PC-3 (cell line): ENCODE results near the gene RPLP2. TPM values are rescaled to one million over a fixed set of nuclear protein-coding genes. Genes with fewer than 3 reads are reported as not detected.

Experiments used
- ATAC-seq: fragments of 200-7000 bp; cut with Tn5 transposase; 2 replicates; pipeline ENCODE4 v1.9.1; 2020; ENCODE audit warnings: mild to moderate bottlenecking, moderate library complexity
- BruUV-seq: library from RNA; stranded (reverse); fragments of 400-500 nt; replicated peaks from 2 replicates; lab custom pipeline; 2021; lab: Mats Ljungman, UMichigan
- CTCF ChIA-PET: fragments of 300-600 bp; sonication (Branson Sonifier 250); formaldehyde crosslinking; loops from one replicate; lab custom pipeline; 2022; ENCODE audit warnings: antibody characterized with exemption; lab: Charles Lee
- POLR2A ChIA-PET: fragments of 300-600 bp; sonication (Branson Sonifier 250); formaldehyde crosslinking; loops from one replicate; lab custom pipeline; 2022; ENCODE audit warnings: antibody characterized with exemption; ENCODE audit not compliant: unreplicated experiment; lab: Charles Lee
- DNase-seq: peaks from one replicate; pipeline ENCODE4 v3.0.0-alpha.2; 2015
- H2AFZ ChIP-seq: fragments of 300-600 bp; sonication (generic); 2 replicates; pipeline ENCODE4 v1.6.0; 2016; ENCODE audit warnings: antibody characterized with exemption, low read length
- H3F3A ChIP-seq: fragments of 300-600 bp; sonication (generic); one replicate; pipeline ENCODE4 v1.6.0; 2017; ENCODE audit warnings: antibody characterized with exemption, low read length, control low read depth, mild to moderate bottlenecking; ENCODE audit not compliant: unreplicated experiment
- H3K27ac ChIP-seq: fragments of 300-600 bp; sonication (generic); 2 replicates; pipeline ENCODE4 v1.5.1; 2016; ENCODE audit warnings: mild to moderate bottlenecking, low read length
- H3K27me3 ChIP-seq: fragments of 300-600 bp; sonication (generic); 2 replicates; pipeline ENCODE4 v1.6.1; 2016; ENCODE audit warnings: low read length, mixed read lengths
- H3K36me3 ChIP-seq: fragments of 300-600 bp; sonication (generic); 2 replicates; pipeline ENCODE4 v1.6.1; 2016; ENCODE audit warnings: low read depth, mixed run types, low read length, mixed read lengths
- H3K4me1 ChIP-seq: fragments of 300-600 bp; sonication (generic); 2 replicates; pipeline ENCODE4 v1.5.1; 2016; ENCODE audit warnings: low read length; ENCODE audit not compliant: insufficient read depth
- H3K4me2 ChIP-seq: fragments of 300-600 bp; sonication (generic); 2 replicates; pipeline ENCODE4 v1.6.0; 2016; ENCODE audit warnings: low read length
- H3K4me3 ChIP-seq: fragments of 300-600 bp; sonication (generic); 2 replicates; pipeline ENCODE4 v1.5.1; 2016; ENCODE audit warnings: mild to moderate bottlenecking, low read length, mixed read lengths
- H3K79me2 ChIP-seq: fragments of 300-600 bp; sonication (generic); 2 replicates; pipeline ENCODE4 v1.6.1; 2017; ENCODE audit warnings: low read length, mixed read lengths
- H3K9ac ChIP-seq: fragments of 300-600 bp; sonication (generic); 2 replicates; pipeline ENCODE4 v1.6.0; 2016; ENCODE audit warnings: mild to moderate bottlenecking, low read length
- H3K9me2 ChIP-seq: fragments of 300-600 bp; sonication (generic); replicated peaks from 2 replicates; pipeline ENCODE4 v1.6.1; 2016; ENCODE audit warnings: mixed run types, low read length, mixed read lengths
- H3K9me3 ChIP-seq: fragments of 300-600 bp; sonication (generic); 2 replicates; pipeline ENCODE4 v1.6.1; 2016; ENCODE audit warnings: low read length, mixed read lengths
- H4K20me1 ChIP-seq: fragments of 300-600 bp; sonication (generic); 2 replicates; pipeline ENCODE4 v1.6.1; 2016; ENCODE audit warnings: low read length, mixed read lengths
- EZH2 ChIP-seq: fragments of 300-600 bp; sonication (generic); IDR thresholded peaks from one replicate; pipeline ENCODE4 v1.6.1; 2017; ENCODE audit warnings: antibody characterized with exemption, mild to moderate bottlenecking, low read length; ENCODE audit not compliant: unreplicated experiment
- EZH2phosphoT487 ChIP-seq: fragments of 300-600 bp; sonication (generic); IDR thresholded peaks from 2 replicates; pipeline ENCODE4 v1.6.1; 2018; ENCODE audit warnings: mild to moderate bottlenecking, antibody characterized with exemption, low read length, borderline replicate concordance
- intact Hi-C: fragments of 100-400 bp; cut with micrococcal nuclease; formaldehyde crosslinking; loops from 2 replicates; pipeline ENCODE4 v1.9.0; 2023
- total RNA-seq: library from RNA; depleted of rRNA; stranded (reverse); fragments of >200 nt; gene quantifications from 2 replicates; pipeline ENCODE4 v1.2.3, GENCODE V29; 2014
- TF ChIP-seq, protein P1 (sequence below): fragments of 300-600 bp; sonication (generic); conservative IDR thresholded peaks from 2 replicates; pipeline ENCODE4 v1.5.1; 2017; ENCODE audit warnings: antibody characterized with exemption, low read depth, mild to moderate bottlenecking, low read length

The RPLP2 gene
- total RNA-seq, 1 experiment from 2014 or later = 897 TPM

- H3K9me2 ChIP-seq = no peaks in the 10 kb centered on the region
Observed at GRCh38 chr11:831961-832528, 22.3 kb downstream of the RPLP2 start.

DNA sequence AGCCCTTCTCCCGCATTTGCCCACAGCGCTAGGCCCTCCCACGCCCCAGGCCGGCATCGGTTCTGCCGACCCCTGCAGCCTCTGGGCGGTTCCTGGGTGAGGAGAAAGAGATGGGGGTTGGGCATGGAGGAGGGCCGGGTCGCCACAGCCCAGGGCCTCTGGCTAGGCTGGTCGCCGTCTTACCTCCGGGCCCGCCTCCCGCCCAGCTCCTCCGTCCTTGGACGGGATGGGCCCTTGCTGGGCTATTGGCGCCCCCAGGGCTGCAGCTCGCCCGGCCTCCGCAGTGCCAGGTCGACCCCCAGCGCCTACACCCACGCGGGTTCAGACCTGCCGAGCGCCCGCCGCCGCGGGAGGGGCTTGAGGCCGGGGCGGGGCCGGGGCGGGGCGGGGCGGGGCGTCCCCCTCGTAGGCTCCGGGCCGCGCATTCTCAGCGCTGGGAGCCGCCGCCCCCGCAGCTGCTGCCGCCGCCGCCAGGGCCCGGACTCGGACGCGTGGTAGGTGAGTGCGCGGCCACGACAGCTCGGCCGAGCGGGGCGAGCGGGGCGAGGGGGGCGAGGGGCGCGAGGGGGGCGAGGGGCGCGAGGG is 22.9 kb downstream of the RPLP2 start, which contains the start of gene CD151:
Gene CD151, plus strand, starts transcription at position 424 of the 585 bp plus-strand sequence. CDS start 3,118 bp downstream, outside the sequence.
- peaks cover 16% of the 10 kb centered on the region; the same call in 1 of the 2 replicates for H3K36me3 ChIP-seq
- H3K9me3 ChIP-seq = no peaks in the 10 kb centered on the region
- H3K4me1 ChIP-seq = peaks cover 28% of the 10 kb centered on the region
- peak within 1 kb of the TSS; percentile 94 for H3K9ac ChIP-seq
- no peaks in the 10 kb centered on the region for H3K27me3 ChIP-seq
- no peak within 1 kb of the TSS for H2AFZ ChIP-seq
- intact Hi-C loops = no loop called here
- TF ChIP-seq EZH2 (no peak), EZH2phosphoT487 (no peak)
- TF ChIP-seq, protein P1, sequence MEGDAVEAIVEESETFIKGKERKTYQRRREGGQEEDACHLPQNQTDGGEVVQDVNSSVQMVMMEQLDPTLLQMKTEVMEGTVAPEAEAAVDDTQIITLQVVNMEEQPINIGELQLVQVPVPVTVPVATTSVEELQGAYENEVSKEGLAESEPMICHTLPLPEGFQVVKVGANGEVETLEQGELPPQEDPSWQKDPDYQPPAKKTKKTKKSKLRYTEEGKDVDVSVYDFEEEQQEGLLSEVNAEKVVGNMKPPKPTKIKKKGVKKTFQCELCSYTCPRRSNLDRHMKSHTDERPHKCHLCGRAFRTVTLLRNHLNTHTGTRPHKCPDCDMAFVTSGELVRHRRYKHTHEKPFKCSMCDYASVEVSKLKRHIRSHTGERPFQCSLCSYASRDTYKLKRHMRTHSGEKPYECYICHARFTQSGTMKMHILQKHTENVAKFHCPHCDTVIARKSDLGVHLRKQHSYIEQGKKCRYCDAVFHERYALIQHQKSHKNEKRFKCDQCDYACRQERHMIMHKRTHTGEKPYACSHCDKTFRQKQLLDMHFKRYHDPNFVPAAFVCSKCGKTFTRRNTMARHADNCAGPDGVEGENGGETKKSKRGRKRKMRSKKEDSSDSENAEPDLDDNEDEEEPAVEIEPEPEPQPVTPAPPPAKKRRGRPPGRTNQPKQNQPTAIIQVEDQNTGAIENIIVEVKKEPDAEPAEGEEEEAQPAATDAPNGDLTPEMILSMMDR = no peak
- H4K20me1 ChIP-seq = peaks cover 5% of the 10 kb centered on the region
- POLR2A ChIA-PET = interaction anchor here (0.6 to 2.0 kb wide), 3 partner anchors 13 to 44 kb away, joined by 3 to 16 read pairs (median 9); partner anchors contain the start of gene PNPLA2
- H3K9me2 ChIP-seq = no peaks in the 10 kb centered on the region
- H3F3A ChIP-seq = no peaks in the 10 kb centered on the region
- CTCF ChIA-PET = interaction anchor here (1.3 kb wide), 1 partner anchor 13 kb away, joined by 18 read pairs; the partner anchor contains the start of gene PNPLA2
- H3K27ac ChIP-seq = peak within 1 kb of the TSS; percentile 91
- peak; percentile 14 for ATAC-seq
- peak within 1 kb of the TSS; percentile 99 for H3K4me2 ChIP-seq
- no TSS peak for BruUV-seq
- peak; percentile 60 for DNase-seq
- peaks cover 51% of the 10 kb centered on the region for H3K79me2 ChIP-seq
- H3K4me3 ChIP-seq = peak within 1 kb of the TSS; percentile 83

More at GRCh38 chr11:831961-832528, 22.3 kb downstream of the RPLP2 start:
- H3K4me3 ChIP-seq = peak overlapping the region; percentile 83
- peaks cover under 1% of the 10 kb centered on the region; the same call in 1 of the 2 replicates for H4K20me1 ChIP-seq
- H3K9ac ChIP-seq = peak overlapping the region; percentile 94
- H3K36me3 ChIP-seq = peaks cover 10% of the 10 kb centered on the region; the same call in 1 of the 2 replicates
- no peak overlapping the region for H2AFZ ChIP-seq
- H3K4me1 ChIP-seq = peaks cover 31% of the 10 kb centered on the region
- no peak for ATAC-seq
- no peak for DNase-seq
- peak overlapping the region; percentile 93 for H3K4me2 ChIP-seq
- POLR2A ChIA-PET = interaction anchor here (1.0 to 2.0 kb wide), 2 partner anchors 12 to 24 kb away, joined by 3 to 16 read pairs; partner anchors contain the start of gene PNPLA2
- no TSS peak for BruUV-seq
- no peaks in the 10 kb centered on the region for H3K27me3 ChIP-seq
- TF ChIP-seq EZH2 (no peak), EZH2phosphoT487 (no peak)
- TF ChIP-seq, protein P1 = no peak
- peaks cover 46% of the 10 kb centered on the region for H3K79me2 ChIP-seq
- H3F3A ChIP-seq = no peaks in the 10 kb centered on the region
- H3K27ac ChIP-seq = peak overlapping the region; percentile 37
- CTCF ChIA-PET = interaction anchor here (1.3 kb wide), 1 partner anchor 13 kb away, joined by 18 read pairs; the partner anchor contains the start of gene PNPLA2
- H3K9me3 ChIP-seq = no peaks in the 10 kb centered on the region
- intact Hi-C loops = no loop called here
